GM23338 (cell line): Measurements from ENCODE around the gene BTN1A1. TPM values are rescaled to one million over a fixed set of nuclear protein-coding genes. Genes with fewer than 3 reads are reported as not detected.

Experiments used
- ATAC-seq: fragments of 200-7000 bp; cut with Tn5 transposase; 3 replicates; pipeline ENCODE4 v1.9.1; 2020
- DNase-seq: peaks from one replicate; pipeline ENCODE4 v3.0.0-alpha.2; 2015; ENCODE audit warnings: low spot score
- H2AFZ ChIP-seq: fragments of 200-600 bp; sonication (generic); 2 replicates; pipeline ENCODE4 v1.8.0; 2016; ENCODE audit warnings: antibody characterized with exemption, mild to moderate bottlenecking, moderate library complexity
- H3F3A ChIP-seq: fragments of 200-600 bp; sonication (generic); replicated peaks from 2 replicates; pipeline ENCODE4 v1.8.0; 2017; ENCODE audit warnings: antibody characterized with exemption, mixed run types, low read depth
- H3K27ac ChIP-seq: fragments of 200-600 bp; sonication (generic); 2 replicates; pipeline ENCODE4 v1.6.1; 2016; ENCODE audit warnings: low read depth
- H3K27me3 ChIP-seq: fragments of 200-600 bp; sonication (generic); 2 replicates; pipeline ENCODE4 v1.8.0; 2016; ENCODE audit warnings: mild to moderate bottlenecking, mixed run types, moderate library complexity; ENCODE audit not compliant: insufficient read depth
- H3K36me3 ChIP-seq: fragments of 200-600 bp; sonication (generic); 2 replicates; pipeline ENCODE4 v1.8.0; 2016; ENCODE audit warnings: mild to moderate bottlenecking; ENCODE audit not compliant: insufficient read depth
- H3K4me1 ChIP-seq: fragments of 200-600 bp; sonication (generic); 2 replicates; pipeline ENCODE4 v1.8.0; 2016; ENCODE audit warnings: mild to moderate bottlenecking, moderate library complexity; ENCODE audit not compliant: insufficient read depth
- H3K4me2 ChIP-seq: fragments of 200-600 bp; sonication (generic); 2 replicates; pipeline ENCODE4 v1.7.1; 2017; ENCODE audit warnings: mixed run types
- H3K4me3 ChIP-seq: fragments of 200-600 bp; sonication (generic); 2 replicates; pipeline ENCODE4 v1.6.1; 2016; ENCODE audit warnings: mixed run types
- H3K79me2 ChIP-seq: fragments of 200-600 bp; sonication (generic); replicated peaks from 2 replicates; pipeline ENCODE4 v1.8.0; 2017; ENCODE audit warnings: mild to moderate bottlenecking; ENCODE audit not compliant: insufficient read depth
- H3K9me2 ChIP-seq: fragments of 200-600 bp; sonication (generic); 2 replicates; pipeline ENCODE4 v1.8.0; 2017; ENCODE audit not compliant: insufficient read depth
- H4K20me1 ChIP-seq: fragments of 200-600 bp; sonication (generic); replicated peaks from 2 replicates; pipeline ENCODE4 v1.8.0; 2017; ENCODE audit warnings: mild to moderate bottlenecking; ENCODE audit not compliant: insufficient read depth
- H3K27ac Mint-ChIP-seq: 2 replicates; pipeline ENCODE4 v1.8.0; 2020; ENCODE audit warnings: inconsistent platforms, mild to moderate bottlenecking, moderate library complexity, mixed read lengths
- H3K27me3 Mint-ChIP-seq: 3 replicates; pipeline ENCODE4 v1.8.0; 2022; ENCODE audit warnings: low read depth, mild to moderate bottlenecking, moderate library complexity, mixed read lengths, inconsistent platforms; ENCODE audit not compliant: insufficient read depth, poor library complexity
- H3K36me3 Mint-ChIP-seq: 3 replicates; pipeline ENCODE4 v1.8.0; 2021; ENCODE audit warnings: low read depth, mild to moderate bottlenecking, inconsistent platforms, moderate library complexity, mixed read lengths
- H3K4me1 Mint-ChIP-seq: 3 replicates; pipeline ENCODE4 v1.8.0; 2020; ENCODE audit warnings: mild to moderate bottlenecking, inconsistent platforms, mixed read lengths
- H3K4me3 Mint-ChIP-seq: 3 replicates; pipeline ENCODE4 v1.8.0; 2021; ENCODE audit warnings: moderate library complexity, mild to moderate bottlenecking, inconsistent platforms, mixed read lengths
- H3K9me3 Mint-ChIP-seq: 3 replicates; pipeline ENCODE4 v1.8.0; 2020; ENCODE audit warnings: moderate library complexity, mild to moderate bottlenecking, inconsistent platforms, mixed read lengths
- CREB1 ChIP-seq: fragments of 250-450 bp; sonication (Bioruptor Pico); IDR thresholded peaks from 2 replicates; pipeline ENCODE4 v1.5.0; 2020; ENCODE audit warnings: low read depth, mild to moderate bottlenecking, moderate library complexity
- CTCF ChIP-seq, 2 experiments: fragments of 200-600 bp in 1 of 2; sonication (generic) in 1 of 2; conservative IDR thresholded peaks; 2 replicates each; pipeline versions ENCODE4 v1.5.1 to v1.6.1; 2016 to 2017; ENCODE audit warnings: antibody characterized with exemption in 2 of 2, low read depth in 2 of 2, mild to moderate bottlenecking in 2 of 2, moderate library complexity in 1 of 2
- ETS1 ChIP-seq: IDR thresholded peaks from 2 replicates; pipeline ENCODE4 v1.6.1; 2016; ENCODE audit warnings: antibody characterized with exemption
- EZH2 ChIP-seq: fragments of 200-600 bp; sonication (generic); IDR thresholded peaks from one replicate; pipeline ENCODE4 v1.8.0; 2017; ENCODE audit warnings: antibody characterized with exemption, mild to moderate bottlenecking, low read depth; ENCODE audit not compliant: unreplicated experiment
- EZH2phosphoT487 ChIP-seq: fragments of 200-600 bp; sonication (generic); IDR thresholded peaks from one replicate; pipeline ENCODE4 v1.8.1; 2018; ENCODE audit warnings: antibody characterized with exemption; ENCODE audit not compliant: unreplicated experiment
- JUNB ChIP-seq: IDR thresholded peaks from one replicate; pipeline ENCODE4 v1.6.1; 2016; ENCODE audit warnings: antibody characterized with exemption; ENCODE audit not compliant: unreplicated experiment
- NANOG ChIP-seq: IDR thresholded peaks from 2 replicates; pipeline ENCODE4 v1.6.1; 2016; ENCODE audit warnings: antibody characterized with exemption, borderline replicate concordance
- POLR2AphosphoS5 ChIP-seq: IDR thresholded peaks from 2 replicates; pipeline ENCODE4 v1.6.1; 2016; ENCODE audit warnings: antibody characterized with exemption, low read depth
- REST ChIP-seq: IDR thresholded peaks from one replicate; pipeline ENCODE4 v1.6.1; 2018; ENCODE audit warnings: antibody characterized with exemption; ENCODE audit not compliant: unreplicated experiment
- STAT1 ChIP-seq: IDR thresholded peaks from one replicate; pipeline ENCODE4 v1.6.1; 2016; ENCODE audit warnings: antibody characterized with exemption; ENCODE audit not compliant: unreplicated experiment
- ZNF114 ChIP-seq: fragments of 250-450 bp; sonication (Bioruptor Pico); IDR thresholded peaks from 2 replicates; pipeline ENCODE4 v1.5.0; 2020; ENCODE audit warnings: mild to moderate bottlenecking, moderate library complexity
- ZNF331 ChIP-seq: fragments of 250-450 bp; sonication (Bioruptor Pico); IDR thresholded peaks from 2 replicates; pipeline ENCODE4 v1.5.0; 2020; ENCODE audit warnings: low read depth, mild to moderate bottlenecking, moderate library complexity
- ZNF462 ChIP-seq: fragments of 250-450 bp; sonication (Bioruptor Pico); IDR thresholded peaks from 2 replicates; pipeline ENCODE4 v1.5.0; 2020; ENCODE audit warnings: mild to moderate bottlenecking, moderate library complexity
- polyA plus RNA-seq: library from polyadenylated mRNA; unstranded; fragments of >200 nt; fragmentation: Nextera tagmentation; extraction: Ambion mirVana; gene quantifications from 2 replicates; pipeline ENCODE4 v1.2.1, GENCODE V29; 2016
- total RNA-seq: library from RNA; depleted of rRNA; stranded (reverse); fragments of >200 nt; shearing (Covaris generic); gene quantifications from 2 replicates; pipeline ENCODE4 v1.2.3, GENCODE V29; 2014

The BTN1A1 gene
- total and polyA plus RNA-seq, 2 experiments from 2014 or later, result 0.13 to 0.38 TPM

- Histone ChIP-seq H3F3A (0 out of 2 replicates have a peak, but pooled peaks cover 12% of the 10 kb centered on the region), H3K4me3 (peak within 1 kb of the TSS; percentile 89), H3K4me1 (peaks cover 35% of the 10 kb centered on the region), H2AFZ (peak within 1 kb of the TSS; percentile 95), H3K4me2 (peak within 1 kb of the TSS; percentile 94), H3K36me3 (peaks cover 3% of the 10 kb centered on the region; the same call in 1 of the 2 replicates), H3K79me2 (peaks cover 41% of the 10 kb centered on the region), H3K9me2 (no peaks in the 10 kb centered on the region), H4K20me1 (no peaks in the 10 kb centered on the region; the same call in 1 of the 2 replicates), H3K27me3 (no peaks in the 10 kb centered on the region), H3K27ac (peak within 1 kb of the TSS; percentile 89)
- Mint-ChIP-seq H3K9me3 (peaks cover 9% of the 10 kb centered on the region; the same call in 2 of the 3 replicates), H3K4me1 (peaks cover 22% of the 10 kb centered on the region), H3K4me3 (peak within 1 kb of the TSS; percentile 96), H3K27ac (peak within 1 kb of the TSS; percentile 98), H3K36me3 (peaks cover 12% of the 10 kb centered on the region), H3K27me3 (peaks cover 23% of the 10 kb centered on the region)
- TF ChIP-seq REST, result no peak
- no peak for TF ChIP-seq EZH2
- no peak for TF ChIP-seq STAT1
- TF ChIP-seq ZNF331 (CRISPR knock-in tag), result no peak
- TF ChIP-seq NANOG, result no peak
- no peak for TF ChIP-seq ZNF462 (CRISPR knock-in tag)
- TF ChIP-seq CREB1 (CRISPR knock-in tag), result 0 out of 2 replicates have a peak, but pooled peaks have one; percentile 19
- TF ChIP-seq POLR2AphosphoS5, result peak; percentile 84
- no peak for TF ChIP-seq ZNF114 (CRISPR knock-in tag)
- no peak for TF ChIP-seq EZH2phosphoT487
- TF ChIP-seq ETS1, result peak; percentile 42
- TF ChIP-seq JUNB, result no peak
- no peak; a peak in 1 of 4 replicates for TF ChIP-seq CTCF (conservative IDR thresholded peaks at IDR 0.05; ENCODE audit: low read depth in 2 of 2)
- peak; percentile 92 for DNase-seq
- ATAC-seq, result peak; percentile 85
Measured at GRCh38 chr6:26537846-26538571, 37.9 kb downstream of the BTN1A1 start, which contains the start of gene HMGN4. HMGN4 (plus strand) TSS chr6:26538366; CDS start chr6:26545207, 6,841 bp downstream.
